Endothelial cell of hepatic sinusoid (primary cell): Measurements from ENCODE around the gene GCGR.
"Not testable (repeated sequence)": the region's sequence is repeated elsewhere in the genome, so short reads cannot be mapped to it uniquely, and the experiment has no call there.

Experiments used
- in situ Hi-C: cut with HindIII; loops from 2 replicates; pipeline ENCODE4 v1.10.0; 2017; ENCODE audit warnings: low sequenced_read_pairs

The GCGR gene

GRCh38 chr17:81831957-81832607 lies 28.1 kb downstream of the GCGR start:
- in situ Hi-C loops: no loop called here

GRCh38 chr17:81832608-81833159 lies 28.7 kb downstream of the GCGR start:
- in situ Hi-C loops: no loop called here

- in situ Hi-C loops: no loop called here
These were observed 29.4 kb downstream of the GCGR start, which contains the start of gene MCRIP1 for GRCh38 chr17:81833160-81833920. Gene MCRIP1 (minus strand): TSS chr17:81833291. CDS start chr17:81824506, 8,785 bp downstream.

GRCh38 chr17:81833921-81834830 lies 30.2 kb downstream of the GCGR start:
- in situ Hi-C loops: no loop called here

GRCh38 chr17:81834831-81835267 lies 30.9 kb downstream of the GCGR start, which contains the start of gene PPP1R27:
Gene PPP1R27 (minus strand): TSS chr17:81835050. CDS start chr17:81834953, 97 bp downstream.
- in situ Hi-C loops: no loop called here

GRCh38 chr17:81837641-81838040 lies 33.7 kb downstream of the GCGR start:
- in situ Hi-C loops: no loop called here

GRCh38 chr17:81838753-81839255 lies 34.9 kb downstream of the GCGR start:
- in situ Hi-C loops: no loop called here

- in situ Hi-C loops: no loop called here
These were observed 35.4 kb downstream of the GCGR start for GRCh38 chr17:81839301-81839700.

GRCh38 chr17:81840059-81840458 lies 36.1 kb downstream of the GCGR start:
- in situ Hi-C loops: not testable (repeated sequence)

GRCh38 chr17:81840826-81841778 lies 37.2 kb downstream of the GCGR start:
- in situ Hi-C loops: no loop called here

GRCh38 chr17:81841866-81842265 lies 37.9 kb downstream of the GCGR start:
- in situ Hi-C loops: no loop called here

- in situ Hi-C loops: no loop called here
These were observed 38.4 kb downstream of the GCGR start for GRCh38 chr17:81842378-81842724.

- in situ Hi-C loops: no loop called here
These were observed 39.0 kb downstream of the GCGR start for GRCh38 chr17:81842725-81843504.

GRCh38 chr17:81843713-81844326 lies 39.9 kb downstream of the GCGR start:
- in situ Hi-C loops: no loop called here

- in situ Hi-C loops: no loop called here
These were observed 40.4 kb downstream of the GCGR start for GRCh38 chr17:81844327-81844851.

- in situ Hi-C loops: no loop called here
These were observed 40.9 kb downstream of the GCGR start for GRCh38 chr17:81844887-81845286.

- in situ Hi-C loops: no loop called here
These were observed 41.4 kb downstream of the GCGR start for GRCh38 chr17:81845361-81845760.
